ENCODE measurements around the gene MLKL. TPM values are rescaled to one million over a fixed set of nuclear protein-coding genes. Genes with fewer than 3 reads are reported as not detected.

MLKL gene
- total RNA-seq = 19.4 TPM
- 7.3 TPM for polyA plus RNA-seq (ENCODE audit: insufficient read depth, low read depth, low replicate concordance)
- long read RNA-seq, donor 1 = 0 reads
- long read RNA-seq, donor 2 = 0 reads
- long read RNA-seq, donor 3, partial matches to known transcripts = 0 of 2 reads
- long read RNA-seq, donor 3, other reads (novel, unspliced or antisense) = 0 of 2 reads
- long read RNA-seq, donor 4 = 0 reads
- long read RNA-seq, donor 5 = 0 reads
- long read RNA-seq, donor 6 = 0 reads
- long read RNA-seq, donor 7, partial matches to known transcripts = 0 of 6 reads
- long read RNA-seq, donor 7, other reads (novel, unspliced or antisense) = 3 of 6 reads
- long read RNA-seq, donor 8 = 0 reads
- long read RNA-seq, donor 9 = 0 reads
- long read RNA-seq, donor 10 = 0 reads

DNA sequence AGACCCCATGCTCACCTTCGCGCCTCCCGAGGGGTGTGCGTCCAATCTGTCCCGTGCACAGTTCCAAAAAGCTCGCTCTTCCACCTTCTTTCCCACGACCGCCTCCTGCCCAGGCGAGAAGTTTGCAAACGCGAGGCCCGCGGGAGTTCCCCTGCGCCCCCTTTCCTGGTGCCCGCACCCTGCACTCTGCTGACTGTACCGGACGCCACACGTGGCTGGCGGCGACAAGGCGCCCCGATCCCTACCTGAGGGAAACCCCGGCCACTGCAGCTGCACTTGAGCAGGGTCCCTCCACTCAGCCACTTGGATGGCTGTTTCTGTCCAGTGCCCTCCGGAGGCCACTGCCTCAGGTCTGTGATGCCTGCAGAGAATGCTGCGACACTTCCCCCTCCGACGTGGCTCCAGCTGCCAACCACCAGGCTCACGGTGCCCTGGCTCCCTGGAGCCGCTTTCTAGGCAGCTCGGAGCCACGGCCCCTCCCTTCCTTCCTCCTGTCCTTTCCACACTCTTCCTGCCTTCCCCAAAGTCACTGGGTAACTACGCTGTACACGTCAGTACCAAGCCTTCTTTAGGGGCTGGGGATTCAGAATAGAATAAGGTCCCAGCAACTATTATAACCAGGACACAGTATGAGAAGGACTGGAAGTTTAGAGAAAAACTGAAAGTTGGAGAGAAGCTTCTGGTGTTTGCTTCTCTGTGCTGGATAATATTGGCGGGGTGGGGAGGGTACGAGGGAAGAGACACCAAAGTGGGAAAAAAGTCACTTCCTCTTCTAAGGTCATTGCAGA lies at the start of gene MLKL:
Gene MLKL (minus strand): TSS at position 425 of the 788 bp plus-strand sequence. CDS start 5,105 bp downstream, outside the sequence.
- intact Hi-C loops (cut with DNase I) = no loop called here

DNA sequence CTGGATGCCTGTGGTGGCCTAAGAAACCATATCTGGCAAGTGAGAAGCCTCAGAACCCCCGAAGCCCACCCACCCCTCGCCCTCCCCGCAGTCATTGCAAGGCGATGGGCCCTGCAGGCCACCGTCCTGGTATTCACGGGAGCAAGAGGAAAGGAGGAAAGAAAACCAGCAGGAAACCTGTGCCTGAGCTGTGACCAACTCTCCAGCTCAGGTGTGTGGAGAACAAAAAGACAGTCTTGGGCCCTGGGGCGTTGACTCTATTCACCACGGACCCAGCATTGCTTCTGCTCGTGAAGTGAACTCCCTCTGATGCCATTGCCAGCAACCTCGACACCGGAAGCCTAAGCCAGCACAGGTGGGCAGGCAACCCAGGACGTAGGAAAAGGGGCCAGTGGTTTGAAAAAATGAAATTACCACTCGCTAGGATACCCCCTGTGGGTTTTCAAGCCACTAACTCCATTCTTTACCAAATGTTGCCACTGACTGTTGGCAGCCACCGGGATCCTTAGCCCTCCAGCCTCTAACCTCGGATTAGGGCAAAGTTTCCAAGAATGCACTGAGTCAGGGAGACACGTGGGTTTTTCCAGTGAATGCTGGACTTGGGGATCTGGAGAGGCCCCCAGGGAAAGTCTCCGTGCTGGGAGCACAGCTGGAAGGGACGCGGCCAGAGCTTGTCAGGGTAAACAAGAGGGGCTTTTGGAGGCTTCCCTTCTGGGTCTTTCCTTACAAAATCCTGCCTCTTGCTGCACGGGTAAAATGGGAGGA lies 48.8 kb upstream of the MLKL start:
- FAIRE-seq (no peak), DNase-seq (no peak)
- Histone ChIP-seq H3K4me1 (ENCODE audit: control insufficient read depth in 2 of 3, insufficient read depth in 2 of 3, low read depth in 1 of 3, low read length in 3 of 3) (peaks cover 0 to 2% (median 0%) of the 10 kb centered on the region in 3 donors), H3K9me3 (ENCODE audit: control insufficient read depth in 2 of 3, insufficient read depth in 1 of 3, low read length in 3 of 3) (no peaks in the 10 kb centered on the region), H3K27ac (ENCODE audit: low read depth in 2 of 2, low read length in 2 of 2) (no peak overlapping the region), H3K27me3 (ENCODE audit: control insufficient read depth, insufficient read depth, low read length) (no peaks in the 10 kb centered on the region), H3K36me3 (ENCODE audit: control insufficient read depth in 2 of 3, insufficient read depth in 3 of 3, low read length in 3 of 3) (no peaks in the 10 kb centered on the region), H3K9ac (ENCODE audit: low read length in 3 of 3) (no peak overlapping the region), H3K4me3 (ENCODE audit: low read length in 3 of 3) (no peak overlapping the region)
- intact Hi-C loops (cut with DNase I) = no loop called here
- TF ChIP-seq, protein P1, sequence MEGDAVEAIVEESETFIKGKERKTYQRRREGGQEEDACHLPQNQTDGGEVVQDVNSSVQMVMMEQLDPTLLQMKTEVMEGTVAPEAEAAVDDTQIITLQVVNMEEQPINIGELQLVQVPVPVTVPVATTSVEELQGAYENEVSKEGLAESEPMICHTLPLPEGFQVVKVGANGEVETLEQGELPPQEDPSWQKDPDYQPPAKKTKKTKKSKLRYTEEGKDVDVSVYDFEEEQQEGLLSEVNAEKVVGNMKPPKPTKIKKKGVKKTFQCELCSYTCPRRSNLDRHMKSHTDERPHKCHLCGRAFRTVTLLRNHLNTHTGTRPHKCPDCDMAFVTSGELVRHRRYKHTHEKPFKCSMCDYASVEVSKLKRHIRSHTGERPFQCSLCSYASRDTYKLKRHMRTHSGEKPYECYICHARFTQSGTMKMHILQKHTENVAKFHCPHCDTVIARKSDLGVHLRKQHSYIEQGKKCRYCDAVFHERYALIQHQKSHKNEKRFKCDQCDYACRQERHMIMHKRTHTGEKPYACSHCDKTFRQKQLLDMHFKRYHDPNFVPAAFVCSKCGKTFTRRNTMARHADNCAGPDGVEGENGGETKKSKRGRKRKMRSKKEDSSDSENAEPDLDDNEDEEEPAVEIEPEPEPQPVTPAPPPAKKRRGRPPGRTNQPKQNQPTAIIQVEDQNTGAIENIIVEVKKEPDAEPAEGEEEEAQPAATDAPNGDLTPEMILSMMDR (IDR thresholded peaks at IDR 0.05; ENCODE audit: borderline replicate concordance, extremely low read depth, insufficient read depth) = no peak

More for the DNA sequence above, at the start of gene MLKL:
- Histone ChIP-seq H3K4me1 (ENCODE audit: control insufficient read depth in 2 of 3, insufficient read depth in 2 of 3, low read depth in 1 of 3, low read length in 3 of 3) (peaks cover 0 to 5% (median 0%) of the 10 kb centered on the region in 3 donors), H3K9me3 (ENCODE audit: control insufficient read depth in 2 of 3, insufficient read depth in 1 of 3, low read length in 3 of 3) (no peaks in the 10 kb centered on the region), H3K4me3 (ENCODE audit: low read length in 3 of 3) (peak within 1 kb of the TSS; percentile 48 to 87 (median 62)), H3K27me3 (ENCODE audit: control insufficient read depth, insufficient read depth, low read length) (no peaks in the 10 kb centered on the region), H3K36me3 (ENCODE audit: control insufficient read depth in 2 of 3, insufficient read depth in 3 of 3, low read length in 3 of 3) (no peaks in the 10 kb centered on the region), H3K27ac (ENCODE audit: low read depth in 2 of 2, low read length in 2 of 2) (peak within 1 kb of the TSS; percentile 78 to 92), H3K9ac (ENCODE audit: low read length in 3 of 3) (peak within 1 kb of the TSS in 2 of 3 donors; percentile 80)
- TF ChIP-seq, protein P1 (IDR thresholded peaks at IDR 0.05; ENCODE audit: borderline replicate concordance, extremely low read depth, insufficient read depth) = no peak
- peak in 4 of 5 donors; percentile 46 to 87 (median 56) for DNase-seq
- FAIRE-seq = no peak

DNA sequence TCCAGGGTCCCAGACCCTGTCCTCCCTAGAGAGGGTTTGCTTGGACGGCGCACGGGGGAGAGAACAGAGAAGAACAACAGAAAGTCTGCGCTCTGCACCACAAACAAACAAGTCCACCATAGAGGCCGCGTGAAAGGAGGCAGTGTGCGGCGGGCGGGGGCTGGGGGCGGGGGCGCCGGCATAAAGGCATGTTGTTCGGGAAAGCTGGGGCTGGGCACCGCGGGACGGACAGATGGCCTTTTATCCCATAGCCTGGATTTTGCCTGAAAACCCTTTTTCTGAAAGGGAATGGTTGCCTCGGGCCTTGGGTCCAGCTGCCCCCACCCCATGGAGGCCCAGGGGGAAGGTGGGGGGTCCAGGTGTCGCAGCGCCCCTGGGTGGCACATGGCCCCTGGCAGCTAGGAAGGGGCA lies 48.0 kb upstream of the MLKL start:
- H3K9ac ChIP-seq (ENCODE audit: low read length in 3 of 3) = no peak overlapping the region
- peaks cover 0 to 2% (median 0%) of the 10 kb centered on the region in 3 donors for H3K4me1 ChIP-seq (ENCODE audit: control insufficient read depth in 2 of 3, insufficient read depth in 2 of 3, low read depth in 1 of 3, low read length in 3 of 3)
- FAIRE-seq (no peak), DNase-seq (no peak)
- no peaks in the 10 kb centered on the region for H3K36me3 ChIP-seq (ENCODE audit: control insufficient read depth in 2 of 3, insufficient read depth in 3 of 3, low read length in 3 of 3)
- no peaks in the 10 kb centered on the region for H3K9me3 ChIP-seq (ENCODE audit: control insufficient read depth in 2 of 3, insufficient read depth in 1 of 3, low read length in 3 of 3)
- intact Hi-C loops (cut with DNase I) = no loop called here
- H3K27ac ChIP-seq (ENCODE audit: low read depth in 2 of 2, low read length in 2 of 2) = no peak overlapping the region
- TF ChIP-seq, protein P1 (IDR thresholded peaks at IDR 0.05; ENCODE audit: borderline replicate concordance, extremely low read depth, insufficient read depth) = no peak
- no peak overlapping the region for H3K4me3 ChIP-seq (ENCODE audit: low read length in 3 of 3)
- H3K27me3 ChIP-seq (ENCODE audit: control insufficient read depth, insufficient read depth, low read length) = no peaks in the 10 kb centered on the region
